Skeletal muscle satellite cell (primary cell): ENCODE measurements around the gene CUX1.
"Not testable (repeated sequence)": the region's sequence is repeated elsewhere in the genome, so short reads cannot be mapped to it uniquely, and the experiment has no call there.

Experiments used
- H3K27me3 ChIP-seq: 2 replicates; pipeline ENCODE4 v1.7.0; 2013; ENCODE audit warnings: low read length; ENCODE audit not compliant: control insufficient read depth, insufficient read depth
- H3K36me3 ChIP-seq: 2 replicates; pipeline ENCODE4 v1.7.0; 2013; ENCODE audit warnings: mild to moderate bottlenecking, control low read depth, low read length; ENCODE audit not compliant: insufficient read depth
- H3K4me1 ChIP-seq: 2 replicates; pipeline ENCODE4 v1.7.0; 2013; ENCODE audit warnings: low read length; ENCODE audit not compliant: control insufficient read depth, insufficient read depth
- H3K4me2 ChIP-seq: 2 replicates; pipeline ENCODE4 v1.7.0; 2013; ENCODE audit warnings: mild to moderate bottlenecking, low read length
- H3K4me3 ChIP-seq: 2 replicates; pipeline ENCODE4 v1.7.0; 2013; ENCODE audit warnings: low read length
- H3K9ac ChIP-seq: 2 replicates; pipeline ENCODE4 v1.7.0; 2013; ENCODE audit warnings: mild to moderate bottlenecking, low read depth, low read length, moderate library complexity
- H3K9me3 ChIP-seq: replicated peaks from 2 replicates; pipeline ENCODE4 v1.7.0; 2013; ENCODE audit warnings: mild to moderate bottlenecking, control low read depth, low read length

Gene CUX1

DNA sequence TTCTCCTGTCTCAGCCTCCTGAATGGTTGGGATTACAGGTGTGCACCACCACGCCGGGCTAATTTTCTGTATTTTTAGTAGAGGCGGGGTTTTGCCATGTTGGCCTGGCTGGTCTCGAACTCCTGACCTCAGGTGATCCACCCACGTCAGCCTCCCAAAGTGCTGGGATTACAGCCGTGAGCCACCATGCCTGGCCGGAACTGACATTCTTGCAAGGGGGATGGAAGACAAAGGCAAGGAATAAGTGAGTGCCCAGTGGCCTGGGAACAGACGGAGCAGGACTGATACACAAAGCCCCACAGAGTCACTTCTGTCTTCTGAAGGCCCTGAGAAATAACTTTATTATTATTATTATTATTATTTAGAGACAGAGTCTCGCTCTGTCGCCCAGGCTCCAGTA, 14.0 kb downstream of the CUX1 start:
- H3K4me1 ChIP-seq, H3K9ac ChIP-seq, H3K4me2 ChIP-seq, H3K9me3 ChIP-seq, H3K4me3 ChIP-seq, H3K36me3 ChIP-seq, H3K27me3 ChIP-seq: not testable (repeated sequence)

DNA sequence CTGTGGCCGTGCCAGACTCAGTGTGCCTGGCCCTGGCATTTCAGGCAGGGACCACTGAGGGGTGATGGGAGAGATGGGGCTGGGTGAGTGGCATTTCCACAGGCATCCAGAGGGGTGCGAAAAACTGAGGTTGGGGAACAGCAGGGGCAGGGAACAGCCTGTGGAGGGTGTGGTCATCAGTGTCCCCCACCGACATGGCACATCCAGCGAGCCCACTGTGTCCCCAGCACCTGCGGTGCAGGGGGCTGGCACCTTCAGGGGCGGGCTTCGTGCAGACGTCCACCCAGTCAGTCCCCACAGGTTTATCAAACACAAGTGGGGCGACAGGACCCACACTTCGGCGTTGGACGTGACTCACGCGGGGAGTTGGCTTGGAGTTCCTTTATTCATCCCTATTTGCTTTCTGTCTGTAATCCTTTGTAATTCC, 14.8 kb downstream of the CUX1 start:
- Histone ChIP-seq H3K27me3 (no peaks in the 10 kb centered on the region), H3K4me3 (no peak overlapping the region), H3K4me1 (no peaks in the 10 kb centered on the region), H3K36me3 (no peaks in the 10 kb centered on the region), H3K9me3 (no peaks in the 10 kb centered on the region), H3K9ac (no peak overlapping the region), H3K4me2 (no peak overlapping the region)

DNA sequence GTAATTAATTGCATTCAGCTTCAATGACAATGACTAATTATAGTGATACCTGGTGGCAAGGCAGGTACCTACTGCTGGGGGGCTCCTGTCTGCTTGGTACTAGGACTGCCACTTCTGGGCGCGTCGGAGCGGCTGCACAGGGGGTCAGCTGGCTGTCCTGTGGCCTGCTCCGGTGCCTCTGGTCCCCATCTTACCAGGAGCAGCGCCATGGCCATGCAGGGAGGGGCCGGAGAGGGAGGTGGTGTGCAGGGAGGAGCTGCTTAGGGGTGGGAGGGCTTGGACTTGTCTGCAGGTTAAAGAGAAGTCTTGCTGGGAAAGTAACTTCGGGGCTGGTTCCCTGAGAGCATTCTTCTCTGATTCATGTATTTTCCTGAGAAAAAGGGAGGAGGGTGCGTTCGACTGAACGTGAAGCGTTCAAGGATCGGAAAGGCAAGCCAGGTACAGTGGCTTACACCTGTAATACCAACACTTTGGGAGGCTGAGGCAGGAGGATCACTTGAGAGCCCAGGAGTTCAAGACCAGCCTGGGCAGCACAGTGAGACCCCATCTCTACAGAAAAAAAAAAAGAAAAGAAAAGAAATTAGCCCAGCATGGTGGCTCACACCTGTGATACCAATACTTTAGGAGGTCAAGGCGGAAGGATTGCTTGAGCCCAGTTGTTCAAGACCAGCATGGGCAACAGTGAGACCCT, 15.4 kb downstream of the CUX1 start:
- Histone ChIP-seq H3K9me3 (no peaks in the 10 kb centered on the region), H3K4me2 (no peak overlapping the region), H3K9ac (no peak overlapping the region), H3K36me3 (no peaks in the 10 kb centered on the region), H3K4me1 (no peaks in the 10 kb centered on the region), H3K27me3 (no peaks in the 10 kb centered on the region), H3K4me3 (no peak overlapping the region)

DNA sequence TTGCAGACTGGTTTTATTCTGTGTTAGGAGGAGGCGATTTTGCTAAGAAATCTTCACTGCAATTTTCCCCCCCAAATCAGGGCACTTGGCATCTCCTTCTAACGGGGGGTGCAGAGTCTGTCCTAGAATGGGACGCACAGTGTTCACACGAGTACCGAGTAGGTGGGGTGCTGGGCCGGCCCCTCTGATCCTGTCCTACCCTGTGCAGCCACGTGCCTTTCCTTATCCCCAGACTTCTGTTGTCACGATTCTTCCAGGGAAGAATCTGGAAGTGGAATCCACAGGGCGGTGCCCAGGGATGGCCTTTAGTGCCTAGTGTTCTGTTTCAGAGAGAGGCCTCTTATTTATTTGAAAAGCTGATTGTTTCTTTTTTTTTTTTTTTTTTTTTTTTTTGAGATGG, 16.4 kb downstream of the CUX1 start:
- H3K36me3 ChIP-seq, result no peaks in the 10 kb centered on the region

DNA sequence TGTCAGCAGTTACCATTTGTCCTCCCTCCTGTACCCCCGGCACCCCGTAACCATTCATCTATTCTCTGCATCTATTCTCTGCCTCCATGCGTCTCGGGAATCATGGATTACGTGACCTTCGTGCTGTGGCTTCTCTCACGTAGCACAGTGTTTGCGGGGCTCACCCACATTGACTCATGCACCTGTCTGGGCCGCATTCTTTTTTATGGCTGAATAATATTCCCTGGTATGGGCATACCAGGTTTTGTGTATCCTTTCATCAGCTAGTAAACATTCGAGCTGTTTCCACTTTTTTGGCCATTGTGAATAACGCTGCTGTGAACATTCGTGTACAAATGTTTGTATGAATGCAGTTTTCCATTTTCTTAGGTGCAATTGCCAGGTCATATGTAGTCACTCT, 17.7 kb downstream of the CUX1 start:
- H3K4me1 ChIP-seq, result no peaks in the 10 kb centered on the region

More for the DNA sequence above, 16.4 kb downstream of the CUX1 start:
- H3K4me3 ChIP-seq, result no peak overlapping the region
- no peak overlapping the region for H3K4me2 ChIP-seq
- H3K4me1 ChIP-seq, result no peaks in the 10 kb centered on the region
- H3K9me3 ChIP-seq, result no peaks in the 10 kb centered on the region
- no peaks in the 10 kb centered on the region for H3K27me3 ChIP-seq
- H3K9ac ChIP-seq, result no peak overlapping the region

DNA sequence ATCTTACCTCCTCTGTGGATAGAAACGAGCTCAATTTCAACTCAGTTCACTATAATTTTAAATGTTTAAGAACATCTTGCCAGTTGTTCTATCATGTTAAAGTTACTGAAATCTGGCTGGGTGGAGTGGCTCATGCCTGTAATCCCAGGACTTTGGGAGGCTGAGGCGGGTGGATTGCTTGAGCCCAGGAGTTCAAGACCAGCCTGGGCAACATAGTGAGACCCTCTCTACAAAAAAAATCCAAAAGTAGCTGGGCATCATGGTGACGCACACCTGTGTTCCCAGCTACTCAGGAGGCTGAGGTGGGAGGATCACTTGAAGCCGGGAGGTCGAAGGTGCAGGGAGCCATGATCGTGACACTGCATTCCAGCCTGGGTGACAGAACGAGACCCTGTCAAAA, 20.0 kb downstream of the CUX1 start:
- H3K9me3 ChIP-seq, H3K36me3 ChIP-seq, H3K27me3 ChIP-seq, H3K4me1 ChIP-seq, H3K4me3 ChIP-seq, H3K9ac ChIP-seq, H3K4me2 ChIP-seq: not testable (repeated sequence)

More for the DNA sequence above, 17.7 kb downstream of the CUX1 start:
- Histone ChIP-seq H3K36me3 (no peaks in the 10 kb centered on the region), H3K9me3 (no peaks in the 10 kb centered on the region), H3K4me2 (no peak overlapping the region), H3K9ac (no peak overlapping the region), H3K27me3 (no peaks in the 10 kb centered on the region), H3K4me3 (no peak overlapping the region)

DNA sequence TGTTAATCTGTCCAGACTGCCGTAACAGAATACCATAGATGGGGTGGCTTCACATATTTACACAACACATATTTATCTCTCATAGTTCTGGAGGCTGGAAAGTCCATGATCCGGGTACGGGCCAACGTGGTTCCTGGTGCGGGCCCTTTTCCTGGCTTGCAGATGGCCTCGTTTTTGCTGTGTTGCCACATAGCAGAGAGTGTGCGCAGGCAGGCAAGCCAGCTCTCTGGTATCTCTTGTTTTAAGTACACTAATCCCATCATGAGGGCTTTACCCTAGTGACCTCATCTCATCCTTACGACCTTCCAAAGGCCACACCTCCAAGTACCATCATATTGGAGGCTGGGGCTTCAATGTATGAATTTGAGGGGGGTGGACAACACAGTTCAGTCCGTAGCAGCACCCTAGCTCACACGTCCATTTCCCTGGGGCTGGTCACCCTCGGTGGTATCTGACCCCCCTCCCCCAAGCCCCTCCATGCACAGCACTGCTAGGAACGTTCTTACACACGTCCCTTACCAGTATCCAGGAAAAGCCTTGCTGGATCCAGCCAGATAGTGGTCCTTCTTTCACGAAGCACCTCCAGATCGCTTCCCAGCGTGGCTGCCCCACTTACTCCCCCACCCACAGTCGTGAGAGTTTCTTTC, 21.5 kb downstream of the CUX1 start:
- Histone ChIP-seq H3K9me3 (no peaks in the 10 kb centered on the region), H3K4me1 (no peaks in the 10 kb centered on the region), H3K27me3 (no peaks in the 10 kb centered on the region), H3K4me3 (no peak overlapping the region), H3K36me3 (no peaks in the 10 kb centered on the region), H3K9ac (no peak overlapping the region), H3K4me2 (no peak overlapping the region)

DNA sequence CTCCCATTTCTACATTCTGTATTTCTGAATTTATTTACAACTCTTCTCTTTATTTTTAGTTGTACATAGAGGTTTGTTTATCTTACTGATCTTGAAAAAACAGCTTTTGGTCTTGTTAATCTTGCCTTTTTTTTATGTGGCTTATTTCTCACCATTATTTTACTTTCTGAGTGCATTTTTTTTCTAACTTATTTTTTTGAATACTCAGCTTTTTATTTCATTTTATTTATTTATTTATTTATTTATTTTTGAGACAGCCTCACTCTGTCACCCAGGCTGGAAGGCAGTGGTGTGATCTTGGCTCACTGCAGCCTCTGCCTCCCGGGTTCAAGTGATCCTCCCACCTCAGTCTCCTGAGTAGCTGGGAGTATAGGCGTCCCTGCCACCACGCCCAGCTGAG, 23.9 kb downstream of the CUX1 start:
- no peak overlapping the region for H3K4me2 ChIP-seq
- no peak overlapping the region for H3K9ac ChIP-seq
- no peaks in the 10 kb centered on the region for H3K36me3 ChIP-seq
- H3K4me1 ChIP-seq, result no peaks in the 10 kb centered on the region
- no peaks in the 10 kb centered on the region for H3K27me3 ChIP-seq
- no peak overlapping the region for H3K4me3 ChIP-seq
- H3K9me3 ChIP-seq, result no peaks in the 10 kb centered on the region

DNA sequence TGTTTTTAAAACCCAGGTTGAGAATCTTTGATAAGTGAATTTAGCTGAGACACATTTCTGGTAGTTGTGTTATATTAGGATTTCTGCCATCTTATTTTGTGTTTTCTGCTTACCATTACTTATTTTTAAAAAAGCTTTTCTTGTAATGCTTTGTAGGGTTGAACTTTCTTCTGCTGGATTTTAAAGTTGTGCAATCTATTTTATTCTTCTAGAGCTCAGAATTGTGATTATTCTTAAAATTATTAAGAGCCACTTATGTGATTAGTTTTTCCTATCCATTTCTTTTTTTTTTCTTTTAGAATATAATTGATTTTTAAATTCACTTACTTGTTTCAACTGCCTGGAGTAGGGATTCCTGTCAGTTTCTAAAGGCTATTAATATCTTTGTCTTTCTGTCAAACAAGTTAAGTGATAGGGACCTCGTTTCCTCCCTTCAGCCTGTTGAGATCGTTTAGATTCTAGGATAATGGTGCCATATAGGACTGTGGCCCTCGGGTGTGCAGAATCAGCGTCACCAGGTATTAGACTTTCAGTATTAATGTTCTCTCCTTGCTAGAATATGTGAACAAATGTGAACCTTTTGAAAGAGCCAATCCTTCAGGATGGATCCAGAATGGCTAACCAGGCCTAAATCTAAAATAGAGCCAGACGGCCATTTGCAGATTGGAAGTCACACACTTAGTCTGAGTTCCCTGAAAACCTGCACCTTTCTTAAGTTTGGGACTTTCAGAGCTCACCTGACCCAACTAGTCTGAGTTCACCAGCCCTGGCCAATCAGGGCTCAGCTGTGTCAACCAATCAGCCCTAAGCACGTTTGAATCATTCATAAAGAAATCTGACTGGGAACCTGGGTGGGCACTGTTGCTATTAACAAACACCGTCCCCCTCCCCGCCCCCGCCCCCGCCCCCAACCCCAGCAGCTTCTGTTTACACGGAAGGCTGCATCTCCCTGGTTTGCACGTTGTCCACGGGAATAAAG, 26.2 kb downstream of the CUX1 start:
- H3K9me3 ChIP-seq, result peaks cover 3% of the 10 kb centered on the region
- H3K4me1 ChIP-seq, result no peaks in the 10 kb centered on the region
- H3K4me3 ChIP-seq, result no peak overlapping the region
- no peaks in the 10 kb centered on the region for H3K36me3 ChIP-seq
- H3K27me3 ChIP-seq, result no peaks in the 10 kb centered on the region
- no peak overlapping the region for H3K4me2 ChIP-seq
- no peak overlapping the region for H3K9ac ChIP-seq

DNA sequence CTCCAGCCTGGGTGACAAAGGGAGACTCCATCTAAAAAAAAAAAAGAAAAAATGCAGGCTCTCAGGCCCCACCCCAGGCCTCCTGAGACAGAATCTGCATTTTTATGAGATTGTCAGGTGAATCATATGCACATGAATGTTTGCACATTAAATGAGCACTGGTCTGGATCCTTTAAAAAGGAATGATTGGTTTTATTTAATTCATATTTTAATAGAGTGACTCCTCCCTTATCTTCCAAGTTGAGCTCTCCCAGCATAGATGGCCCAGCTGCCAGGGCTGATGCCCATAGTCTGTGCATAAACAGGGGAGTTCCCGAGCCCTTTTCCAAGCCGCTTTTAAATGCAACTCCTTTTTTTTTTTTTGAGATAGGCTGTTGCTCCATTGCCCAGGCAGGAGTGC, 28.5 kb downstream of the CUX1 start:
- no peaks in the 10 kb centered on the region for H3K27me3 ChIP-seq
- no peak overlapping the region for H3K9ac ChIP-seq
- no peak overlapping the region for H3K4me3 ChIP-seq
- no peaks in the 10 kb centered on the region for H3K4me1 ChIP-seq
- no peaks in the 10 kb centered on the region for H3K36me3 ChIP-seq
- H3K9me3 ChIP-seq, result peaks cover 3% of the 10 kb centered on the region
- no peak overlapping the region for H3K4me2 ChIP-seq

DNA sequence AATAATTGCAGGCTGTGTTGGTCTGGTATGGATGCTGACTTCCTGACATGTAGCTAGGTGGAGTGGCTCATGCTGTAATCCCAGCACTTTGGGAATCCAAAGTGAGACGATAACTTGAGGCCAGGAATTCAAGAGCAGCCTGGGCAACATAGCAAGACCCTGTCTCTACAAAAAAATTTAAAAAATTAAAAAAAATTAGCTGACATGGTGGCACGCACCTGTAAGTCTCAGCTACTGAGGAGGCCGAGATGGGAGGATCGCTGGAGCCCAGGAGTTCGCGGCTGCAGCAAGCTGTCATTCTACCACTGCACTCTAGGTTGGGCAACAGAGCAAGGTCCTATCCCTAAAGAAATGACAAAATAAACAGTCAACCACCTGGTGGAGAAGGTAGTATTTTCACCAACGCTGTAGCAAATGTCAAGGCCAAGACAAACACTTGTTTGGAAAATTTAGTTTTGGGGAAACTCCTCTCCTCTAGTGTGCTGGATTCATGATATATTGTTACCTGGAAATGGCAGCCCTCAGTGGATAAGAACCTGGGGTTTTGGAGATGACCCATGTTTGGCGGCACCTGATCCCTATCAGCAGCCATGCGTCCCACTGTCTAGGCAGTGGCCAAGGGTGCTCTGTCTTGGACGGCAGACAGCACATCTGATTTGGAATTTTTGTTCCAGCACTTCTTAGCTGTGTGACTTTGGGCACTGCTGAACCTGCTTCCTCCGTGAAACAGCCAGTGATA, 29.5 kb downstream of the CUX1 start:
- no peak overlapping the region for H3K4me3 ChIP-seq
- no peaks in the 10 kb centered on the region for H3K36me3 ChIP-seq
- H3K9me3 ChIP-seq, result peaks cover 3% of the 10 kb centered on the region
- no peak overlapping the region for H3K4me2 ChIP-seq
- H3K9ac ChIP-seq, result no peak overlapping the region
- no peaks in the 10 kb centered on the region for H3K27me3 ChIP-seq
- H3K4me1 ChIP-seq, result no peaks in the 10 kb centered on the region
